Measurements from ENCODE around the gene NOL11. TPM values are rescaled to one million over a fixed set of nuclear protein-coding genes. Genes with fewer than 3 reads are reported as not detected.

NOL11 gene
- total RNA-seq, 1 donor from 2014 or later = 90.4 TPM

GRCh38 chr17:67742025-67742424 is 24.3 kb downstream of the NOL11 start:
- Mint-ChIP-seq H3K36me3 (peaks cover 11% of the 10 kb centered on the region), H3K27ac (no peak overlapping the region), H3K27me3 (ENCODE audit: insufficient read depth, low read depth) (no peaks in the 10 kb centered on the region), H3K9me3 (no peaks in the 10 kb centered on the region), H3K4me1 (no peaks in the 10 kb centered on the region), H3K4me3 (no peak overlapping the region)
- no peaks in the 10 kb centered on the region for H3F3A ChIP-seq (ENCODE audit: low read depth)
- H3K9me3 ChIP-seq (ENCODE audit: low read depth) = no peaks in the 10 kb centered on the region
- no peak overlapping the region for H3K4me3 ChIP-seq
- TF ChIP-seq EZH2 (IDR thresholded peaks at IDR 0.05) = no peak
- no peak for TF ChIP-seq CTCF (IDR thresholded peaks at IDR 0.05)
- no peak for TF ChIP-seq EZH2phosphoT487 (IDR thresholded peaks at IDR 0.05)
- H3K9ac ChIP-seq = no peak overlapping the region
- H3K4me1 ChIP-seq = no peaks in the 10 kb centered on the region
- no peak overlapping the region for H3K4me2 ChIP-seq
- H2AFZ ChIP-seq (replicated peaks) = no peak overlapping the region
- peaks cover 53% of the 10 kb centered on the region for H3K36me3 ChIP-seq
- H3K79me2 ChIP-seq (ENCODE audit: low read depth) = no peaks in the 10 kb centered on the region
- no peaks in the 10 kb centered on the region for H3K27me3 ChIP-seq
- DNase-seq (ENCODE audit: low spot score) = no peak
- H4K20me1 ChIP-seq (ENCODE audit: low read depth) = no peaks in the 10 kb centered on the region
- H3K27ac ChIP-seq = no peak overlapping the region

GRCh38 chr17:67746704-67747571 is 29.2 kb downstream of the NOL11 start:
- Histone ChIP-seq H3K27ac (no peak overlapping the region), H3K36me3 (peaks cover 23% of the 10 kb centered on the region), H4K20me1 (ENCODE audit: low read depth) (no peaks in the 10 kb centered on the region), H3K79me2 (ENCODE audit: low read depth) (no peaks in the 10 kb centered on the region), H3K9me3 (ENCODE audit: low read depth) (no peaks in the 10 kb centered on the region), H3F3A (ENCODE audit: low read depth) (peaks cover 11% of the 10 kb centered on the region), H2AFZ (replicated peaks) (no peak overlapping the region), H3K9ac (no peak overlapping the region), H3K27me3 (no peaks in the 10 kb centered on the region), H3K4me3 (no peak overlapping the region), H3K4me2 (no peak overlapping the region), H3K4me1 (no peaks in the 10 kb centered on the region)
- peaks cover 16% of the 10 kb centered on the region for H3K36me3 Mint-ChIP-seq
- no peaks in the 10 kb centered on the region for H3K27me3 Mint-ChIP-seq (ENCODE audit: insufficient read depth, low read depth)
- no peaks in the 10 kb centered on the region for H3K4me1 Mint-ChIP-seq
- no peaks in the 10 kb centered on the region for H3K9me3 Mint-ChIP-seq
- DNase-seq (ENCODE audit: low spot score) = no peak
- no peak for TF ChIP-seq CTCF (IDR thresholded peaks at IDR 0.05)
- no peak for TF ChIP-seq EZH2 (IDR thresholded peaks at IDR 0.05)
- TF ChIP-seq EZH2phosphoT487 (IDR thresholded peaks at IDR 0.05) = no peak
- H3K27ac Mint-ChIP-seq = no peak overlapping the region
- H3K4me3 Mint-ChIP-seq = no peak overlapping the region

DNA sequence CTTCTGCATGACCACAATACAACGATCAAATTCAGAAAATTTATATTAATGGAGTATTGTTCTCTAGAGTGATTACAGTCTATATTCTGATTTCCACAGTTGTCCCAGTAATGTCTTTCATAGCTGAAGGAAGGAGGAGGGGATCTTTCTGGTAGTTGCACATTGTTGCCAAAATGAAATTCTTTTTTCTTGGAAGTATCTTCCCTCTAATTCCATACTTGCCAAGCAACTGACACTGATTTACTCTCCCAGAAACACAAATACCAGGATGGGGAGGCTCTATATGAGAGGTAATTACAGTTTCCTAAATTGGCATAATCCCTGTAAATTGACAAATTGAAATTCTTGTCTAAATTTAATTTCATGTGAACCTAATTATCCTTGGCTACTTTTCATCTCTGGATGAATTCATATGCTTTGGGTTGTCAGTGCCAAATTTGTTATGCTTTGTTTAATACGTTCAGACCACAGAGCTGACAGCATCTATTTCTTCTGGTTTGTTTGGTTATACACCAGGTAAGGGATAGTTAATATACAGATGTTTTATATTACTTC is 30.0 kb downstream of the NOL11 start:
- Histone ChIP-seq H3K4me1 (no peaks in the 10 kb centered on the region), H3K36me3 (peaks cover 15% of the 10 kb centered on the region), H3K79me2 (ENCODE audit: low read depth) (no peaks in the 10 kb centered on the region), H3F3A (ENCODE audit: low read depth) (peaks cover 11% of the 10 kb centered on the region), H3K27me3 (no peaks in the 10 kb centered on the region), H3K9me3 (ENCODE audit: low read depth) (no peaks in the 10 kb centered on the region), H3K4me2 (no peak overlapping the region), H3K27ac (no peak overlapping the region), H2AFZ (replicated peaks) (no peak overlapping the region), H4K20me1 (ENCODE audit: low read depth) (no peaks in the 10 kb centered on the region), H3K9ac (no peak overlapping the region), H3K4me3 (no peak overlapping the region)
- Mint-ChIP-seq H3K4me3 (no peak overlapping the region), H3K9me3 (no peaks in the 10 kb centered on the region), H3K36me3 (peaks cover 16% of the 10 kb centered on the region), H3K27me3 (ENCODE audit: insufficient read depth, low read depth) (no peaks in the 10 kb centered on the region), H3K27ac (no peak overlapping the region), H3K4me1 (no peaks in the 10 kb centered on the region)
- TF ChIP-seq EZH2 (IDR thresholded peaks at IDR 0.05) (no peak), EZH2phosphoT487 (IDR thresholded peaks at IDR 0.05) (no peak), CTCF (IDR thresholded peaks at IDR 0.05) (no peak)
- DNase-seq (ENCODE audit: low spot score) = no peak
